ENCODE data around the gene ADGRD1. TPM values are rescaled to one million over a fixed set of nuclear protein-coding genes. Genes with fewer than 3 reads are reported as not detected.

ADGRD1 gene
- total RNA-seq, 2 donors from 2014 or later = 21.3 to 37.0 TPM

- no peak overlapping the region for H3K4me3 ChIP-seq
- no peak overlapping the region for H3K27ac ChIP-seq
- ATAC-seq (ENCODE audit: insufficient number of reproducible peaks, low FRiP score, low read depth) (no peak), DNase-seq (ENCODE audit: low spot score) (no peak)
- H3K36me3 ChIP-seq = no peaks in the 10 kb centered on the region
- no peaks in the 10 kb centered on the region for H3K4me1 ChIP-seq (ENCODE audit: control insufficient read depth in 1 of 2, low read depth in 2 of 2)
- TF ChIP-seq CTCF (IDR thresholded peaks at IDR 0.05) = no peak
- no peaks in the 10 kb centered on the region for H3K9me3 ChIP-seq
- H3K27me3 ChIP-seq (replicated peaks; ENCODE audit: insufficient read depth) = no peaks in the 10 kb centered on the region
Observed at GRCh38 chr12:130989391-130989790, 35.7 kb downstream of the ADGRD1 start.

- Histone ChIP-seq H3K4me3 (no peak overlapping the region), H3K27ac (no peak overlapping the region), H3K27me3 (replicated peaks; ENCODE audit: insufficient read depth) (no peaks in the 10 kb centered on the region), H3K36me3 (no peaks in the 10 kb centered on the region), H3K9me3 (no peaks in the 10 kb centered on the region), H3K4me1 (ENCODE audit: control insufficient read depth in 1 of 2, low read depth in 2 of 2) (no peaks in the 10 kb centered on the region)
- ATAC-seq (ENCODE audit: insufficient number of reproducible peaks, low FRiP score, low read depth) = no peak
- no peak for DNase-seq (ENCODE audit: low spot score)
- TF ChIP-seq CTCF (IDR thresholded peaks at IDR 0.05) = no peak
Observed at GRCh38 chr12:130990034-130990433, 36.3 kb downstream of the ADGRD1 start.

DNA sequence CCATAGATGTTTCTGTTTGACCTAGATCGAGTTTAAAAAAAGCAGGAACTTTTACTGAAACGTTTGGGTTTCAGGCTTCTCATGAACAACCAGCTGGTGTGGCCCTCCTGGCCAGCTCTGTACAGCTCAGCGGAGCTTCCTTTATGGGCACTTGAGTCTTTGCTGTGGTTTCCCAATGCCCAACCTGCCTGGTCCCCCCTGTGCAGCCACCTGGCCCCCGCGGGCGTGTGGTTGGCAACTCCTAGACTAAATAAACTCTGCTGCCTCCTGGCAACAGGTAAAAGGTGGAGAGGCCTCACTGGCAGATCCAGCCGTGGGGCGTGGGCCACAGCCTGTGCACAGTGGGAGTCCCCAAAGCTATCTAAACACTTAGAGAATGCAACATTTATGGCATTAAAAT lies 38.7 kb downstream of the ADGRD1 start:
- no peak overlapping the region for H3K4me3 ChIP-seq
- no peaks in the 10 kb centered on the region for H3K9me3 ChIP-seq
- no peak for DNase-seq (ENCODE audit: low spot score)
- no peak for TF ChIP-seq CTCF (IDR thresholded peaks at IDR 0.05)
- H3K27ac ChIP-seq = no peak overlapping the region
- ATAC-seq (ENCODE audit: insufficient number of reproducible peaks, low FRiP score, low read depth) = no peak
- no peaks in the 10 kb centered on the region for H3K36me3 ChIP-seq
- no peaks in the 10 kb centered on the region for H3K4me1 ChIP-seq (ENCODE audit: control insufficient read depth in 1 of 2, low read depth in 2 of 2)
- H3K27me3 ChIP-seq (replicated peaks; ENCODE audit: insufficient read depth) = no peaks in the 10 kb centered on the region

DNA sequence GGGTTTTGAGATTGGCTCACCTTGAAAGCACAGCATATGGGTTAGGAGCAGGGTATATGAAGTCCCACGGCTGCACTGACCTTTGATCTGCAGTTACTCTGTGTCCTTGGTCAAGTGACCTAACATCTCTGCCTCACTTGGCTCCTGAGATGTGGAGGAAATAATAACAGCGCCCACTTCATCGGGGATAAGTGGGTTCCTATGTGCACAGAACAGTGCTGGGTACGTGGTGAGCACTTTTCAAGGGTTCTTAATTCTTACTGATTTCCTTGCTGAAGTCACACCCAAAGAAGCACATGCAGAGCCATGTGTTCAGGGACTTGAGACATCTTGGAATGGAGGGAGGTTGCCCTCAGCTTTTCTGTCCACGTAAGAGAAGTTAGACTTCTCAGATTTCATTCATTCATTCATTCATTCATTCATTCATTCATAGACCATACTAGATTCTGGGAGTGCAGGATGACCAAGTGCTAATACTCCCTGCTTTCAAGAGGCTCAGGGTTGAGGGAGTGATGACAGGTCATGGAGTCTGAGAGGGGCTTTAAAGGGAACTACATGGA lies 39.4 kb downstream of the ADGRD1 start:
- H3K9me3 ChIP-seq = no peaks in the 10 kb centered on the region
- no peaks in the 10 kb centered on the region for H3K4me1 ChIP-seq (ENCODE audit: control insufficient read depth in 1 of 2, low read depth in 2 of 2)
- TF ChIP-seq CTCF (IDR thresholded peaks at IDR 0.05) = no peak
- no peaks in the 10 kb centered on the region for H3K27me3 ChIP-seq (replicated peaks; ENCODE audit: insufficient read depth)
- H3K27ac ChIP-seq = no peak overlapping the region
- DNase-seq (ENCODE audit: low spot score) (no peak), ATAC-seq (ENCODE audit: insufficient number of reproducible peaks, low FRiP score, low read depth) (no peak)
- no peaks in the 10 kb centered on the region for H3K36me3 ChIP-seq
- no peak overlapping the region for H3K4me3 ChIP-seq

DNA sequence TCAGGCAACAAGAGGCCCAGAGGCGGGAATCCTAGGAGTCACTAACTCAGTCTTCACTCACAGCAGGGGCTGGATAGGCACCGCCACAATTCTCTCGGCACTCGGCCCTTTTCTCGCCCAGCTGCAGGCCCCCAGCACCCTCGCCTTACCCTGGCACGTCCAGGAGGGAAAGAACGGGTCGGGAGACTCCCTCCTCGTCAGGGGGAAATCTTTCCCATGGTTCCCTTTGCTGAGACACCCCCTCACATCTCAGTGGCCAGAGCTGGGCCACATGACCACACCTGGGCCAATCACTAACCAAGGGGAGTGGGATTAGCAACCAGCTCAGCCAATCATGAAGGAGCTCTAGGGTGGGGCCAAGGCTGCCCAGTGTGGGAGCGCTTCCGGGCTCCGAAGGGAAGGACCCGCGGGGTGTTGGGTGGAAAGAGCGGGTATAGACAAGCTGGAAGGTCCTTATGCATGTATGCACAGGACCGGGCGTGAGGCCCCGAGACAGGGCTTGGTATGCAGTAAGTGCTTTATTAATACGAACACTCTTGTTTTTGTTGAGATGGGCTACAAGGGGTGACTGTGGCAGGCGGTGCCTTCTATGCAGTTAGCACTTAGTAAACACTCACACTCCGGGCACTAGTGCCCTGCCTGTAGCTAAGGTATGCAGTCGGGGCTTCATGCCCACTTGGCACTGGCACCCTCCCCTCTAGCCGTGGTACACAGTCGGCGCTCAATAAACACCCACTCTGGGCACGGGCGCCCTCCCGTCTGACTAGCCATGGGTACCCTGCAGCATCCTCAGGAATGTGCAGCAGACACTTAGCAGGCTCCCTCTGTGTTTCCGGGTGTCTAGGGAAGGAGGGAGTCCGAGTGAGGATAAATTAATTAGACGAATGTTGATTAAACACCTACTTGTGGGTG lies 40.3 kb downstream of the ADGRD1 start:
- Histone ChIP-seq H3K4me1 (ENCODE audit: control insufficient read depth in 1 of 2, low read depth in 2 of 2) (no peaks in the 10 kb centered on the region), H3K27ac (no peak overlapping the region), H3K9me3 (no peaks in the 10 kb centered on the region), H3K4me3 (no peak overlapping the region), H3K27me3 (replicated peaks; ENCODE audit: insufficient read depth) (no peaks in the 10 kb centered on the region), H3K36me3 (no peaks in the 10 kb centered on the region)
- TF ChIP-seq CTCF (IDR thresholded peaks at IDR 0.05) = no peak
- ATAC-seq (ENCODE audit: insufficient number of reproducible peaks, low FRiP score, low read depth) = no peak
- no peak for DNase-seq (ENCODE audit: low spot score)
